K562 (cell line): Measurements from ENCODE around the gene CYSRT1. TPM values are rescaled to one million over a fixed set of nuclear protein-coding genes. Genes with fewer than 3 reads are reported as not detected.

Experiments used
- ATF1 ChIP-seq, 2 experiments: fragments of 450-650 bp in 1 of 2; IDR thresholded peaks; 2 replicates each; pipeline ENCODE4 v1.6.1; 2016; ENCODE audit warnings: missing compliant biosample characterization in 1 of 2, missing genetic modification characterization in 1 of 2
- ATF3 ChIP-seq, 2 experiments: fragments of 450-650 bp in 1 of 2; sonication (generic) in 1 of 2; formaldehyde crosslinking in 1 of 2; IDR thresholded peaks in 1 of 2; conservative IDR thresholded peaks in 1 of 2; 2 replicates each; pipeline versions ENCODE4 v1.6.1 to v1.8.1; 2016 to 2023; ENCODE audit warnings: mild to moderate bottlenecking in 2 of 2, moderate library complexity in 2 of 2, inconsistent platforms in 1 of 2, missing genetic modification reagents in 1 of 2
- BHLHE40 ChIP-seq: IDR thresholded peaks from 2 replicates; pipeline ENCODE4 v1.6.1; 2011; ENCODE audit warnings: low read length, improper control_type of control experiment
- BMI1 ChIP-seq: fragments of 150-350 bp; IDR thresholded peaks from 2 replicates; pipeline ENCODE4 v1.6.1; 2014; ENCODE audit warnings: low read length
- CHD2 ChIP-seq: IDR thresholded peaks from 2 replicates; pipeline ENCODE4 v1.6.1; 2011; ENCODE audit warnings: low read depth, low read length
- E2F1 ChIP-seq: sonication (generic); formaldehyde crosslinking; IDR thresholded peaks from 2 replicates; pipeline ENCODE4 v1.8.1; 2023; ENCODE audit warnings: mild to moderate bottlenecking, missing genetic modification reagents, moderate library complexity
- ELF1 ChIP-seq: fragments of 200-800 bp; sonication (Bioruptor generic); IDR thresholded peaks from 2 replicates; pipeline ENCODE4 v1.6.1; 2016; ENCODE audit warnings: missing genetic modification characterization, missing compliant biosample characterization
- GTF2F1 ChIP-seq: IDR thresholded peaks from 2 replicates; pipeline ENCODE4 v1.6.1; 2011; ENCODE audit warnings: low read depth, low read length, improper control_type of control experiment
- HOMEZ ChIP-seq: fragments of 250-450 bp; sonication (Bioruptor Pico); IDR thresholded peaks from 2 replicates; pipeline ENCODE4 v1.4.0; 2020; ENCODE audit warnings: mild to moderate bottlenecking, moderate library complexity
- NCOR1 ChIP-seq: fragments of 450-650 bp; IDR thresholded peaks from 2 replicates; pipeline ENCODE4 v1.6.1; 2016; ENCODE audit warnings: mild to moderate bottlenecking, moderate library complexity
- POLR2A ChIP-seq: fragments of 450-650 bp; conservative IDR thresholded peaks from 2 replicates; pipeline ENCODE4 v1.6.1; 2016
- POLR2B ChIP-seq: fragments of 450-650 bp; IDR thresholded peaks from 2 replicates; pipeline ENCODE4 v1.6.1; 2018; ENCODE audit warnings: low read depth; ENCODE audit not compliant: partially characterized antibody
- POLR3G ChIP-seq: IDR thresholded peaks from 2 replicates; pipeline ENCODE4 v1.6.1; 2011; ENCODE audit not compliant: insufficient read length, insufficient replicate concordance; ENCODE audit errors: extremely low read depth
- RHOXF2B ChIP-seq: fragments of 250-450 bp; sonication (Bioruptor Pico); conservative IDR thresholded peaks from 2 replicates; pipeline ENCODE4 v1.5.1; 2021
- SP2 ChIP-seq: IDR thresholded peaks from 2 replicates; pipeline ENCODE4 v1.6.1; 2011; ENCODE audit warnings: mild to moderate bottlenecking, low read depth, low read length, moderate library complexity; ENCODE audit not compliant: poor library complexity, severe bottlenecking; ENCODE audit errors: extremely low read depth
- THAP7 ChIP-seq: fragments of 250-450 bp; sonication (Bioruptor Pico); IDR thresholded peaks from 2 replicates; pipeline ENCODE4 v1.5.0; 2021
- ZFP1 ChIP-seq: fragments of 450-650 bp; formaldehyde crosslinking; IDR thresholded peaks from 2 replicates; pipeline ENCODE4 v1.4.0; 2020; ENCODE audit warnings: mild to moderate bottlenecking, mixed read lengths
- ZFP91 ChIP-seq: sonication (generic); formaldehyde crosslinking; IDR thresholded peaks from 2 replicates; pipeline ENCODE4 v1.8.0; 2022; ENCODE audit warnings: mild to moderate bottlenecking, missing genetic modification reagents
- ZNF740 ChIP-seq, 3 experiments: fragments of 200-800 bp in 1 of 3; sonication (Bioruptor generic) in 1 of 3; sonication (generic) in 1 of 3; formaldehyde crosslinking in 1 of 3; IDR thresholded peaks; 2 replicates each; pipeline versions ENCODE4 v1.6.1 to v1.8.0; 2016 to 2022; ENCODE audit warnings: mild to moderate bottlenecking in 2 of 3, missing compliant biosample characterization in 2 of 3, missing genetic modification characterization in 2 of 3, missing genetic modification reagents in 1 of 3
- polyA plus RNA-seq, 8 experiments: library from polyadenylated mRNA; depleted of rRNA in 4 of 8; stranded (reverse) in 5 of 8; unstranded in 3 of 8; fragments of >200 nt; fragmentation: Nextera tagmentation in 2 of 8; fragmentation: Illumina TruSeq in 1 of 8; extraction: Ambion mirVana in 2 of 8; extraction: Trizol in 1 of 8; gene quantifications; 2 replicates each; pipeline versions ENCODE4 v1.2.1 to v1.2.3, GENCODE V29; 2011 to 2014; ENCODE audit warnings: inconsistent platforms in 1 of 8, missing spikeins in 1 of 8
- total RNA-seq, 7 experiments: library from RNA; depleted of rRNA in 6 of 7; stranded (reverse); fragments of >200 nt in 6 of 7; fragmentation: Illumina TruSeq in 2 of 7; extraction: Trizol in 2 of 7; gene quantifications; 2 replicates each; pipeline versions ENCODE4 v1.2.1 to v1.2.3, GENCODE V29; 2011 to 2021; ENCODE audit warnings: low replicate concordance in 1 of 7

CYSRT1 gene
- total and polyA plus RNA-seq, 9 of the 15 experiments (the other 6 are each of a cell fraction or from before 2014, with no cell fraction given), result 0.04 to 1.4 (median 0.42) TPM; not detected in 3

- TF ChIP-seq BHLHE40, result no peak
- TF ChIP-seq E2F1 (CRISPR knock-in tag), result peak; percentile 77; the same call in 1 of the 2 replicates
- peak; percentile 81 for TF ChIP-seq POLR2B
- TF ChIP-seq ELF1 (tag), result peak; percentile 97
- peak; percentile 41; the same call in 1 of the 2 replicates for TF ChIP-seq NCOR1
- no peak for TF ChIP-seq ATF3 (IDR thresholded peaks at IDR 0.05)
- no peak; the same call in 1 of the 2 replicates for TF ChIP-seq ATF3 (CRISPR knock-in tag; conservative IDR thresholded peaks at IDR 0.05)
- 0 out of 2 replicates have a peak, but pooled peaks have one; percentile 27 for TF ChIP-seq HOMEZ (CRISPR knock-in tag)
- TF ChIP-seq ZNF740 (CRISPR knock-in tag; IDR thresholded peaks at IDR 0.05), result no peak
- TF ChIP-seq ZNF740 (tag; IDR thresholded peaks at IDR 0.05), result no peak
- TF ChIP-seq GTF2F1, result no peak
- peak; percentile 43 for TF ChIP-seq CHD2
- TF ChIP-seq POLR3G, result no peak
- no peak for TF ChIP-seq ZFP91 (CRISPR knock-in tag)
- peak; percentile 85 for TF ChIP-seq POLR2A
- 0 out of 2 replicates have a peak, but pooled peaks have one; percentile 72 for TF ChIP-seq THAP7 (CRISPR knock-in tag)
- no peak for TF ChIP-seq BMI1
- no peak for TF ChIP-seq RHOXF2B
- no peak for TF ChIP-seq ZFP1 (CRISPR knock-in tag)
- TF ChIP-seq ATF1 (CRISPR knock-in tag; IDR thresholded peaks at IDR 0.05), result no peak
- peak; percentile 45; the same call in 1 of the 2 replicates for TF ChIP-seq ATF1 (tag; IDR thresholded peaks at IDR 0.05)
- no peak for TF ChIP-seq SP2
These were observed 29.9 kb downstream of the CYSRT1 start, which contains the start of gene NELFB (continued) for GRCh38 chr9:137254624-137255447.
